PC-3 (cell line): ENCODE results near the gene KIDINS220. TPM values are rescaled to one million over a fixed set of nuclear protein-coding genes. Genes with fewer than 3 reads are reported as not detected.

Experiments used
- ATAC-seq: fragments of 200-7000 bp; cut with Tn5 transposase; 2 replicates; pipeline ENCODE4 v1.9.1; 2020; ENCODE audit warnings: mild to moderate bottlenecking, moderate library complexity
- BruUV-seq: library from RNA; stranded (reverse); fragments of 400-500 nt; replicated peaks from 2 replicates; lab custom pipeline; 2021; lab: Mats Ljungman, UMichigan
- CTCF ChIA-PET: fragments of 300-600 bp; sonication (Branson Sonifier 250); formaldehyde crosslinking; loops from one replicate; lab custom pipeline; 2022; ENCODE audit warnings: antibody characterized with exemption; lab: Charles Lee
- POLR2A ChIA-PET: fragments of 300-600 bp; sonication (Branson Sonifier 250); formaldehyde crosslinking; loops from one replicate; lab custom pipeline; 2022; ENCODE audit warnings: antibody characterized with exemption; ENCODE audit not compliant: unreplicated experiment; lab: Charles Lee
- DNase-seq: peaks from one replicate; pipeline ENCODE4 v3.0.0-alpha.2; 2015
- H2AFZ ChIP-seq: fragments of 300-600 bp; sonication (generic); 2 replicates; pipeline ENCODE4 v1.6.0; 2016; ENCODE audit warnings: antibody characterized with exemption, low read length
- H3F3A ChIP-seq: fragments of 300-600 bp; sonication (generic); one replicate; pipeline ENCODE4 v1.6.0; 2017; ENCODE audit warnings: antibody characterized with exemption, low read length, control low read depth, mild to moderate bottlenecking; ENCODE audit not compliant: unreplicated experiment
- H3K27ac ChIP-seq: fragments of 300-600 bp; sonication (generic); 2 replicates; pipeline ENCODE4 v1.5.1; 2016; ENCODE audit warnings: mild to moderate bottlenecking, low read length
- H3K27me3 ChIP-seq: fragments of 300-600 bp; sonication (generic); 2 replicates; pipeline ENCODE4 v1.6.1; 2016; ENCODE audit warnings: low read length, mixed read lengths
- H3K36me3 ChIP-seq: fragments of 300-600 bp; sonication (generic); 2 replicates; pipeline ENCODE4 v1.6.1; 2016; ENCODE audit warnings: low read depth, mixed run types, low read length, mixed read lengths
- H3K4me1 ChIP-seq: fragments of 300-600 bp; sonication (generic); 2 replicates; pipeline ENCODE4 v1.5.1; 2016; ENCODE audit warnings: low read length; ENCODE audit not compliant: insufficient read depth
- H3K4me2 ChIP-seq: fragments of 300-600 bp; sonication (generic); 2 replicates; pipeline ENCODE4 v1.6.0; 2016; ENCODE audit warnings: low read length
- H3K4me3 ChIP-seq: fragments of 300-600 bp; sonication (generic); 2 replicates; pipeline ENCODE4 v1.5.1; 2016; ENCODE audit warnings: mild to moderate bottlenecking, low read length, mixed read lengths
- H3K79me2 ChIP-seq: fragments of 300-600 bp; sonication (generic); 2 replicates; pipeline ENCODE4 v1.6.1; 2017; ENCODE audit warnings: low read length, mixed read lengths
- H3K9ac ChIP-seq: fragments of 300-600 bp; sonication (generic); 2 replicates; pipeline ENCODE4 v1.6.0; 2016; ENCODE audit warnings: mild to moderate bottlenecking, low read length
- H3K9me2 ChIP-seq: fragments of 300-600 bp; sonication (generic); replicated peaks from 2 replicates; pipeline ENCODE4 v1.6.1; 2016; ENCODE audit warnings: mixed run types, low read length, mixed read lengths
- H3K9me3 ChIP-seq: fragments of 300-600 bp; sonication (generic); 2 replicates; pipeline ENCODE4 v1.6.1; 2016; ENCODE audit warnings: low read length, mixed read lengths
- H4K20me1 ChIP-seq: fragments of 300-600 bp; sonication (generic); 2 replicates; pipeline ENCODE4 v1.6.1; 2016; ENCODE audit warnings: low read length, mixed read lengths
- CTCF ChIP-seq: fragments of 300-600 bp; sonication (generic); conservative IDR thresholded peaks from 2 replicates; pipeline ENCODE4 v1.5.1; 2017; ENCODE audit warnings: antibody characterized with exemption, low read depth, mild to moderate bottlenecking, low read length
- EZH2 ChIP-seq: fragments of 300-600 bp; sonication (generic); IDR thresholded peaks from one replicate; pipeline ENCODE4 v1.6.1; 2017; ENCODE audit warnings: antibody characterized with exemption, mild to moderate bottlenecking, low read length; ENCODE audit not compliant: unreplicated experiment
- EZH2phosphoT487 ChIP-seq: fragments of 300-600 bp; sonication (generic); IDR thresholded peaks from 2 replicates; pipeline ENCODE4 v1.6.1; 2018; ENCODE audit warnings: mild to moderate bottlenecking, antibody characterized with exemption, low read length, borderline replicate concordance
- intact Hi-C: fragments of 100-400 bp; cut with micrococcal nuclease; formaldehyde crosslinking; loops from 2 replicates; pipeline ENCODE4 v1.9.0; 2023
- total RNA-seq: library from RNA; depleted of rRNA; stranded (reverse); fragments of >200 nt; gene quantifications from 2 replicates; pipeline ENCODE4 v1.2.3, GENCODE V29; 2014

KIDINS220 gene
- total RNA-seq, 1 experiment from 2014 or later: 37.6 TPM

GRCh38 chr2:8833853-8834252, 3.6 kb downstream of the KIDINS220 start:
- no peaks in the 10 kb centered on the region for H3K9me2 ChIP-seq
- H4K20me1 ChIP-seq: peaks cover 6% of the 10 kb centered on the region; the same call in 1 of the 2 replicates
- H3K9me3 ChIP-seq: no peaks in the 10 kb centered on the region
- H3F3A ChIP-seq: no peaks in the 10 kb centered on the region
- H3K4me3 ChIP-seq: no peak overlapping the region
- no peak overlapping the region for H3K4me2 ChIP-seq
- ChIA-PET POLR2A (no interaction called here), CTCF (no interaction called here)
- TF ChIP-seq CTCF: no peak
- TF ChIP-seq EZH2: no peak
- TF ChIP-seq EZH2phosphoT487: no peak
- H3K36me3 ChIP-seq: no peaks in the 10 kb centered on the region
- no peak overlapping the region for H3K9ac ChIP-seq
- peaks cover 80% of the 10 kb centered on the region for H3K79me2 ChIP-seq
- H2AFZ ChIP-seq: no peak overlapping the region
- peaks cover 13% of the 10 kb centered on the region for H3K4me1 ChIP-seq
- no peak for ATAC-seq
- BruUV-seq: no TSS peak
- no peaks in the 10 kb centered on the region for H3K27me3 ChIP-seq
- intact Hi-C loops: no loop called here
- no peak overlapping the region for H3K27ac ChIP-seq
- DNase-seq: no peak

- ChIA-PET POLR2A (no interaction called here), CTCF (no interaction called here)
- Histone ChIP-seq H3K4me1 (peaks cover 9% of the 10 kb centered on the region), H3K4me3 (no peak overlapping the region), H3K9me3 (no peaks in the 10 kb centered on the region), H4K20me1 (peaks cover 6% of the 10 kb centered on the region; the same call in 1 of the 2 replicates), H2AFZ (no peak overlapping the region), H3K79me2 (peaks cover 82% of the 10 kb centered on the region), H3K9me2 (no peaks in the 10 kb centered on the region), H3K27ac (no peak overlapping the region), H3K9ac (no peak overlapping the region), H3K4me2 (no peak overlapping the region), H3K36me3 (no peaks in the 10 kb centered on the region), H3K27me3 (no peaks in the 10 kb centered on the region), H3F3A (no peaks in the 10 kb centered on the region)
- no TSS peak for BruUV-seq
- ATAC-seq (no peak), DNase-seq (no peak)
- TF ChIP-seq CTCF (no peak), EZH2 (no peak), EZH2phosphoT487 (no peak)
- intact Hi-C loops: no loop called here
These were observed 5.9 kb downstream of the KIDINS220 start for GRCh38 chr2:8831516-8831915.

- H3K4me2 ChIP-seq: no peak overlapping the region
- no peaks in the 10 kb centered on the region for H3K9me3 ChIP-seq
- no peaks in the 10 kb centered on the region for H3K4me1 ChIP-seq
- no peaks in the 10 kb centered on the region for H3K36me3 ChIP-seq
- peaks cover 44% of the 10 kb centered on the region for H3K79me2 ChIP-seq
- no peaks in the 10 kb centered on the region for H3K27me3 ChIP-seq
- no peaks in the 10 kb centered on the region; the same call in 1 of the 2 replicates for H4K20me1 ChIP-seq
- H2AFZ ChIP-seq: no peak overlapping the region
- DNase-seq (no peak), ATAC-seq (no peak)
- H3K9ac ChIP-seq: no peak overlapping the region
- intact Hi-C loops: no loop called here
- TF ChIP-seq CTCF (no peak), EZH2phosphoT487 (no peak), EZH2 (no peak)
- no peaks in the 10 kb centered on the region for H3F3A ChIP-seq
- no TSS peak for BruUV-seq
- CTCF ChIA-PET: no interaction called here
- H3K4me3 ChIP-seq: no peak overlapping the region
- POLR2A ChIA-PET: no interaction called here
- no peaks in the 10 kb centered on the region for H3K9me2 ChIP-seq
- no peak overlapping the region for H3K27ac ChIP-seq
These were observed 9.7 kb downstream of the KIDINS220 start for GRCh38 chr2:8827729-8828128.
